NB4 (cell line): ENCODE results near the gene PHKB.

Experiments
- CTCF ChIP-seq: IDR thresholded peaks from one replicate; pipeline ENCODE4 v1.5.1; 2012; ENCODE audit warnings: low read depth, low read length
- MYC ChIP-seq: IDR thresholded peaks from 2 replicates; pipeline ENCODE4 v1.6.1; 2011; ENCODE audit warnings: low read depth, low read length
- POLR2A ChIP-seq: IDR thresholded peaks from 2 replicates; pipeline ENCODE4 v1.6.1; 2011; ENCODE audit warnings: mild to moderate bottlenecking; ENCODE audit not compliant: insufficient read length; ENCODE audit errors: extremely low read depth

GRCh38 chr16:47676635-47677177 is 215.6 kb downstream of the PHKB start:
- no peak for TF ChIP-seq CTCF
- no peak for TF ChIP-seq MYC
- TF ChIP-seq POLR2A = no peak
